Measurements from ENCODE around the gene GLUD1.
"Not testable (repeated sequence)": the region's sequence is repeated elsewhere in the genome, so short reads cannot be mapped to it uniquely, and the experiment has no call there.

Gene GLUD1

DNA sequence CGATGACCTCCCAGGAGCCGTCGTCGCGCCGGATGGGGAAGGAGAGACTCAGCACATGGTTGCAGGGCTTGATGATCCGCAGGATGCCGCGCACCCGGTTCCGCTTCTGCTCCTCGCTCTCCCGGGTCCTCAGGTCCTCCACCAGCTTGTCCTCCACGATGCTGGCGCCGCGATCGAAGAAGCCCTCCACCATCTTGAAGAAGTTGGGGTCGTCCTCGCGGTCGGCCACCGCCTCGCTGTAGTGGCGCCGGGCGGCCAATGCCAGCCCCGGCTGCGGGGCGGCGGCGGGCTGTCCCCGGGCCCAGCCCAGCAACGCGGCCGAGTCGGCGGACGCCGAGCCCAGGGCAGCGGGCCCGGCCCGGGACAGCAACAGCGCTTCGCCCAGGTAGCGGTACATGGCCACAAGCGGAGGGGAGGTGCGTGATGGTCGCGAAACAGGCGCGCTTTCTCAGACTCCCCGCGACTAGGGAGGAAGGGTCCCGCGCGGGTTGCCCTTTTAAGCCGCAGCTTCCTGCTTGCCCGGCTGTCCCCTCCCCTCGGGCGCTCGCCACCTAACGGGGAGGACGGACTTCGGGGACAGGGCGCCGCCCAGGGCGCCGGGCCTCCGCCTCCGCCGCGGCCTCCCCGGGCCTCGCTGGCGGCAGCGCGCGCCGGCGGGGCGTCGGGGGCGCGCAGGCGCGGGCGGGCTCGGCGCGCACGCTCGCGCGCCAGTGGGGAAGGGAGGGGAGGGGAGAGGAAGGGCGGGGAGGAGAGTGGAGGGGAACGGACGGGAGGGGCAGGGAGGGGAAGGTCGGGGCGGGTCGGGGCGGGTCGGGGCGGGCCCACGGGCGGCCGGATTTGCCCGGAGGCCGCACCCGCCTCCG lies at the start of gene GLUD1, which contains the start of gene SHLD2:
TSS of gene GLUD1 (minus strand) at position 471 of the 863 bp plus-strand sequence. CDS start at position 397, 74 bp downstream.
TSS of gene SHLD2 (plus strand) at position 834 of the 863 bp plus-strand sequence. CDS start 56,149 bp downstream, outside the sequence.
- peak; percentile 93 for DNase-seq

DNA sequence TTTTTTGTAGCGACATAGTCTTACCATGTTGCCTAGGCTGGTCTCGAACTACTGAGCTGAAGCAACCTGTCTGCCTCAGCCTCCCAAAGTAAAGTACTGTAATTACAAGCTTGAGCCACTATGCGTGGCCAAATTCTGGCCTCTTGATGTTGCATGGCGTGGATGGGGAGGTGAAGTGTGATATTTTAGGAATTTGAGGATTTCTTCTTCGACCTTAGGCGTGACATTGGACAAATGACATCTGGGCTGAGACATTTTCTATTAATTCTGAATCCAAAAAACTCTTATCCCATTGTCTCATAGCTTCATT lies 48.4 kb upstream of the GLUD1 start:
- DNase-seq = not testable (repeated sequence)

DNA sequence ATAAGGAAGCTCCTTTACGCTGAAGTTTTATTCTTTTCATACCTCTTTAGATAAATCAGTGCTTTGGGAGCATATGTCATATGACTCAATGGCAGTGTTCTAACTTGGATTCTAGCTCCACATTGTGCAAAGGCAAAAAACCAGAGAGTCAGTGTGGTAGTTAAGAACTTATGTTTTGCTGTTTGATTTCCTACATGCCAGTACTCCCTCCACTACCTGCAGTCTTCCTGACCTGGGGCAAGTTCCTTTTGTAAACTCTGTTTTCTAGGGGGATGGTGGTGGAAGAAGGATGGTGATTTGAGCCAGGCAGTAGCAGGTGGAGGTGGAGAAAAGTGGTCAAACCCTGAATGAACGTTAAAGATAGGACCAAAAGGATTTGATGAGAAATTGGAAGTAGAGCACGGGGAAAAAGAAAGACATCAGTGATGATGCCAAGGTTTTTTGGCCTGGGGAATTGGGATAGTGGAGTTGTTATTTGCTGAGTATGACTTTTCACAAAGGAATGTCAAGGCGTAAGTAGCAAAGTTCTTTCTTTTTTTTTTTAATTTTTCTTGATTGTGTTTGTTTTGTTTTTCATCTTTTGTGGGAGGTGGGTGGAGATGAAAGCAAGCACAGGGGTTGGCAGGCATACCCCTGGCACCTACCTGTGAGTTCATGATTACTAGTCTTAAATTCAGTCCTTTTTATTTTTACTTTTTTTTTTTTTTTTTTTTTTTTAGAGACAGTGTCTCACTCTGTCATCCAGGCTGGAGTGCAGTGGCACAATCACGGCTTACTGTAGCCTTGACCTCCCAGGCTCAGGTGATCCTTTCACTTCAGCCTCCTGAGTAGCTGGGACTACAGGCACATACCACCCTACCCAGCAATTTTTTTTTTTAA lies 47.8 kb upstream of the GLUD1 start:
- DNase-seq = not testable (repeated sequence)

DNA sequence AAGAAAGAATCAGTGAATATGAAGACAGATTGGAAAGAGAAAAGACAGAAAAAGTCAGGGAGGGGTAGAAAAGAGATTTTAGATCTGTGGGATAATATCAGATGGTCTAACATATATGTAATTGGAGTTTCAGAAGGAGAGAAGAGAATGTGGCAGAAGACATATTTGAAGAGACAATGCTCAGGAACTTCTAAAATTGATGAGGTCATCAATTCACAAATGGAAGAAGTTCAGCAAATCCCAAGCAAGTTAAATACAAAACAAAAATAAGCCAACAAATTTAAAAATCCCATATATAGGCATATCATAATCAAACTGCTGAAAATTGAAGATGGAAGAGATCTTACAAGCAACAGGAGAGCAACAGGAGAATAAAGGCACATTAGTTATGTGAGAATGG lies 42.8 kb upstream of the GLUD1 start:
- not testable (repeated sequence) for DNase-seq

DNA sequence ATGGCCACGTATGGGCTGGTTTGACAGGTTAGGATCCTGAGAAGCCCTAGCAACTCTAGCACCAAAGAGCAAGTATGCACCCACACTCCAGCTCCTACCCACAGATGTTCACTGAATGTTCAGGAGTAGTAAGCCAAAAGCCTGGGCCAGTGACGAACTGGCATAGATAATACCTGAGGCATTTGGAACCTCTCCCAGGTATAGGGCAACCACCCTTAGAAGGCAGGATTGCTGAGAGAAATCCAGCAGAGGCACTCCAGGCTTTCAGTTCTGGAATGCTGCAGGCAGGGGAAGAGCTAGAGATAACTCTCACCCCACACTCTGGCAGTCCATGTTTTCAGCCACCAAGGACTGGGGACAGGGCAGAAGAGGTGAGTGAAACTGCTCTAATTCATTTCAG lies 39.8 kb upstream of the GLUD1 start:
- DNase-seq = not testable (repeated sequence)

DNA sequence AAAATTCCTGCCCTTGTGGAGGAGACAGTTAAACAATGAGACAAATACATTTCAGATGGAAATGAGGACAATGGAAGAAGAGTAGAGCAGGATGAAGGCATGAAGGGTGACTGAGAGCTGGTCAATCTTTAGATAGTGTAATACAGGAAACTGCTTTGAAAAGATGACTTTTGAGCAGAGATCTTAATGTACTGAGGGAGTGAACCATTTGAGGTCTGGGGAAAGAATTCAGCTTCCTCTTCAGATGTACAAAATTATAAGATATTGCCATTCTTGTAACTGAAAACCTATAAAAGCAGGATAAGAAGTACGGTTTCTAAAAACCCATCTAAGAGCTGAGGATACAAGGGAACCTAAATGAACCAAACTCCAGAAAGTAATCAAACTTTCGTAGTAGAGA lies 39.3 kb upstream of the GLUD1 start:
- not testable (repeated sequence) for DNase-seq

DNA sequence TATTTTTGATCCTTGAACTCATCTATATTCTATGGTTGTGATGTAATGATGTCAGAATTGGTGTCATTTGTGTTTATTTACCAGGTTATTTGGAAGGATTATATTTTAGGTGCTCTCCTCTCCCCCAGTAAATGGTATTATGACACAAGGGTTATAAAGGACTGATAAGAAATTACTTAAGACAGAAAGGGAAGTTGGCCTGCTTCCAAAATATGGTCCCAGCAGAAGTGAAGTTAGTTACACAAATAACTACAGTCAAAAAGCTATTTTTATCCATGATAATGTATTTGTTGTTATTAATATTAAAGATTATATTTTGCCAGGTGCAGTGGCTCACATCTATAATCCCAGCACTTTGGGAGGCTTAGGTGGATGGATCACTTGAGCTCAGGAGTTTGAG lies 37.5 kb upstream of the GLUD1 start:
- DNase-seq = not testable (repeated sequence)

DNA sequence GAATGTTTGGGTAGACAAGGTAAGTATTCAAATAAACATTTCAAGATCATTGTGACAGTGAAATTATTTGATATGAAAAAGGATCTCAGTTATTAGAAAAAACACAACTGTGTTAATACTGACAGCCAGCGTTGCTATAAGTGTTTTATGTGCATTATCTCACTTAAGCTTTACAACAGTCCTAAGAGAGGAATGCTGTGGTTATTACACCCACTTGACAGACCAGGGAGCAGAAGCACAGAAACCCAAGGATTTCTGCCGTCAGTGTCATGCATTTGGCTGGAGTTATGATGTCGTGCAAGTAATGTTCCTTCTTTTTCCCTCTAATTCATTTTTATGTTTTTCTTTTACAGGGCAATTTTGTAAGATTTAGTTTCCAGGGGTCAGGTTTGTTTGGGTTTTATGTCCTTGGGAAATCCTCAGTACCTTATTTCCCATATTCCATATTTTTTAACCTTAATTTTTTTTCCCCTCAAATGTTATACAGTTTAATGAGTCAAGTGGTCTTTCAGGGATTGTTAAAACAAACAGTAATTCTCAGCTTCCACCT lies 33.0 kb upstream of the GLUD1 start:
- not testable (repeated sequence) for DNase-seq

DNA sequence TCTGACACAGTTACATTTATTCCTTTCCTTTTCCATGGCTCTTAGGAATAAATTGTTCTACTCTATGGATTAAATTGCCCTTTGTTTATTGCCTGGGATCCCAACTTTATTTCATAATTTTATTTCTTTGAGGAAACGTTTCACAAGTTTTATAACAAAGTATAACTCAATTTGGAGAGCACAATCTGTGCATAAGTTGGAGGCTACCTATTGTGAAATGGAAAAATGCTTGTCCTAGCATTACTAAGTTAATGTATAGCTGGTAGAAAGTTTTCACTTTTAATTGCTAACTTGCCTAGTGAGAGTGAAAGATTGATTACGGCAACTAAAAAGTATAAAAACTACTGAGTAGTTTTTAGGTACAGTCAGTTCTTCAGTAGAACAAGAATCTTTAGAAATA lies 32.4 kb upstream of the GLUD1 start:
- not testable (repeated sequence) for DNase-seq

DNA sequence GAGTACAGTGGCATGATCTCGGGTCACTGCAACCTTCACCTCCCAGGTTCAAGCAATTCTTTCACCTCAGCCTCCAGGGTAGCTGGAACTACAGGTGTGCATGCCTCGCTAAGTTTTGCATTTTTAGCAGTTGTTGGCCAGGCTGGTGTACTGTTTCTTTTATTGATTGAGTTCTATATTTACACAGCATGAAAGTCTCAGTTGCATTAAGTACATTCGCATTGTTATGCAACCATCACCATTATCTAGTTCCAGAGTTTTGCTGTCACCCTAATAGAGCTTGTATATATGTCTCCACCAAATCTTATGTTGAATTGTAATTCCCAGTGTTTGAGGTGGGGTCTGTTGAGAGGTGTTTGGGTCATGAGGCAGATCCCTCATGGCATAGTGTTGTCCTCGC lies 28.7 kb upstream of the GLUD1 start:
- DNase-seq = not testable (repeated sequence)

DNA sequence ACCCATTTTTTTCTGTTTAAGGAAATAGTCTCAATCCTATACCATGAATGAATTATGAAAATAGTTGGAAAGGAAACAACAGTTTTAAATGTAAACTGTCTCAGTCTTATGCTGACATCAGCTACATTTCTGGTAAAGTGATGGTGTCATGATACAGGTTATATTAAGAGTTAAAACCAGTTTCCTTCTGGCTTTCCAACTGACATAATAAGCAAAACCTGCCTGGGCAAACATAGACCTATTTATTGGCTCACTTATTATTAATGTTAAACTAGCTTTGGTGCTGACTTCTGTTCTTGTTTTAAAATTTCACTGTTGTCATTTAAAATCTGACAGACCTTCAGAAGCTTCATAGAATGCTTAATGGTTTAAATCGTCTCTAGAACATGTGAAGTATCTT lies 24.4 kb upstream of the GLUD1 start:
- DNase-seq = not testable (repeated sequence)

DNA sequence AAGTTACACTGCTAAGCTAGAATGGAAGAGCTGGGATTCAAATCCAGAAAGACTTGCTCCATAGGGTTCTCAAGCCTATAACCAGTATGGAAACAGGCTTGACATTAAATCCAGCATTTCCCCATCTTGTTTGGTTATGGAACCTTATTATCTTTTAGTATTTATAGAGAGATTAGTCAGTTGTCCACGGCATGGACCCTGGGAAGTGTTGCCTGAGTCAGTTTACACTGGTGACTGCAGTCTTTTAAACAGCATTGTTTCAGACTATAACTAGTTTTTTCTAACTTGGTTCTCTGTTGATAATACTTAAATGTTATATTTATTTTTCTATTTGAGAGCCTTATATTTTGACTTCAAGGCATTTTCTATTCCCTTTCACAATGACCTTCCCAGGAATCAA lies 23.5 kb upstream of the GLUD1 start:
- DNase-seq = not testable (repeated sequence)

DNA sequence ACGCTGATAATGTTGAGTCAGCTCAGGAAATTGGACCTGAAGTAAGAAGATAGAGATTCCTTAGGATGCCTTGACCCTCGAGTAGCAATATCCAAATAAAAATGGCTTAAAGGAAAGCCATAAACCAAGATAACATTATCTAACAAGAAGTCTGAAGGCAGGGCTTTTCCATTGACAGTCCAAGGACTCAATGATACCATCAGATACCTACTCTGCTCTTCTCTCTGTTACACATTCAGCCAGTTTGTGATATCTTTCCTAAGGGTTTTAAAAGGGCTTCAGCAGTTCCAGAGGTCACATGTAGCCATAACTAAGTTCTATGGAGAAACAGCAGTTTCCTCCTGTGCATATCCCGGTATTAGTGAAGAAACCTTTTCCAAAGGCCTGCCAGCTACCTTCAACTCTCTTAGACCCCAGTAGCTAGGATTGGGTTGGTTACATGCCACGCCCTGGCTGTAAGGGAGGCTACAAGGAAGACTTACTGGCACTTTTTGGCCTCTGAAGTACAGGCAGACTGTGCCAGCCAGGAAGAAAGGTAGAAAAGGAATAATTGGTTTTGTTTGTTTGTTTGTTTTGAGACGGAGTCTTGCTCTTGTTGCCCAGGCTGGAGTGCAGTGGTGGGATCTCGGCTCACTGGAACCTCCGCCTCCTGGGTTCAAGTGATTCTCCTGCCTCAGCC lies 10.9 kb upstream of the GLUD1 start:
- DNase-seq = no peak

DNA sequence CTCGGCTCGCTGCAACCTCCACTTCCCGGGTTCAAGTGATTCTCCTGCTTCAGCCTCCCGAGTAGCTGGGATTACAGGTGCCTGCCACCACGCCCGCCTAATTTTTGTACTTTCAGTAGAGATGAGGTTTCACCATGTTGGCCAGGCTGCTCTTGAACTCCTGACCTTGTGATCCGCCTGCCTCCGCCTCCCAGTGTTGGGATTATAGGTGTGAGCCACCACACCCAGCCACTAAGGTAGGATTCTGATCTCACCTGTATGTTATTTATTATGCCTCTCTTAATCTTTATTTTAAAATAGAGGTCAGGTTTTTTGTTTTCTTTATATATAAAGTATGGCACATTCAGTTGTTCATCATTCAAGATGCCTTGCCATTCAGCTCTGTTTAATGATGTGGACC lies 10.1 kb upstream of the GLUD1 start:
- not testable (repeated sequence) for DNase-seq

DNA sequence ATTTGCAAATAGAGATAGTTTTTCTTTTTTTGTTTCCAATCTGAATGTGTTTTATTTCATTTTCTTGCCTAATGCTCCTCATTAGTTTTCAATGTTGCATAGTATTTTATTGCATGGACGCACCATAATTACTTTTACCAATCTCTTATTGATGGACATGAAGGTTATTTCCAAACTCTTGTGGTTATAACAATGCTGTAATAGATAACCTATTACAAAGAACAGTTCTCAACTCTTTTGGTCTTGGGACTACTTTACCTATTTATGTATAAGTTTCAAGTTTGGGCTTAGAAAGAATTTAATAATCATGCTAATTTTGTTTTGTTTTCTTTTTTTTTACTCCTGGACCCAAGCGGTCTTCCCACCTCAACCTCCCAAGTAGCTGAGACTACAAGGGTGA lies 7.4 kb upstream of the GLUD1 start:
- no peak for DNase-seq

DNA sequence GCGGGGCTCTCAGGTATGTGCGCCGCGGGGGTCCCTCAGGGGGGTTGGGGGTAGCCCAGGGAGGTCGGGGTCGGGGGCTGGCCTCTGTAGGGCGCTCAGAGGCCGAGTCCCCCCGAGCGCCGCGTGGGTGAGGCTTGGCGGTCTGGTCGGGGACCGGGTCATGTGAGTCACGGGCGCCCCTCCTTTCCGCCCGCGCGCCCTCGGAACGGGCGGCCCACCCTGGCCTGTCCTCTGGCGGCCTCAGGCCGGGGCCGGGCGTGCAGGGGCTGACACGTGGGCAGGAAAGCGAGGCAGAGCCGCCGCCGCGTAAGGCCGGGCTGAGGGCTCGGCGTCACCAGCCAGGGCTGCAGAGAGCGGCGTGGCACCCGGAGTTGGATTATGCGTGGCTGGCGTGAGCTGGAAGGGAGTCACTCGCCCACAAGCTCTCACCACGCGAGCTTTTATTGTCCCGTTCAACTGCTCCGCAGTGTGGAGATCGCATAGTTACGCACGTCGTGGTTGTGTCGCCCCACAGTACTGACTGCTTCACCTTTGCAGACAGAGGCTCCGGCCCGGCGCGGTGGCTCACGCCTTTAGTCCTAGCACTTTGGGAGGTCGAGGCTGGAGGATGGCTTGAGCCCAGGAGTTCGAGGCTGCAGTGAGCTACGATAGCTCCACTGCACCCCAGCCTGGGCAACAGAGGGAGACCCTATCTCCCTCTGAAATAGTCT lies 748 bp upstream of the GLUD1 start:
- peak; percentile 82 for DNase-seq

DNA sequence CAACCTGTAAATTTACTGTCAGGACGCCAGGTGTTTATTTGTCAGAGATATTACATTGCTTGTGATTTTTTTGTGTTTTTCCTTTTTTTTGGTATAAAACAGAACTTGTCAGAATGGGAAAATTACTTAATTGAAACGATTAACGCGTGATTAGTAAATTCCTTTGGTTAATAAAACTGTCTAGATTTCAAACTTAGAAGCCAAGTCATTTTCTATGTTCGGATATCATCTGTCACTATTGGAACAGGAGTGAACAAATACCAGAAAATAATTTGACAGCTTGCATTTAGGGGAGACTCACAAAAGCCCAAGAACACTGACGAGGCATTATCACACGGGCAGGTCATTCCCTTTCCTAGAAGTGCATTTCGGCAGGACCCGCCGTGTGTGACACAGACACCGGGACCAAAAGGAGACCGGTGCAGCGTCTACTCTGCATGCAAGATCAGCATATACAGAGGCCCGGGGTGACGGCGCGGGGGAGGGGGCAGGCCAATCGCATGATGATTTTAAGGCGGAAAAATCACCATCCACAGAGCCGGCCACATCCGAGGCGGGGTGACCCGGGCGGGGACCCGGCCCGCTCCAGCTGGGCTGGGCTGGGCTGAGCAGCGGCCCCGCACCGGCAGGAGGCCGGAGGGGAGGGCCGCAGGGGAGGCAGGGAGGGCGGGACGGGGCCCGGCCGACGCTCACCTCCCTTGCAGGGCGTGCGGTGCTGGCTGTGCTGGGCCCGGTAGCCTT lies 841 bp downstream of the GLUD1 start:
- DNase-seq = peak; percentile 72

DNA sequence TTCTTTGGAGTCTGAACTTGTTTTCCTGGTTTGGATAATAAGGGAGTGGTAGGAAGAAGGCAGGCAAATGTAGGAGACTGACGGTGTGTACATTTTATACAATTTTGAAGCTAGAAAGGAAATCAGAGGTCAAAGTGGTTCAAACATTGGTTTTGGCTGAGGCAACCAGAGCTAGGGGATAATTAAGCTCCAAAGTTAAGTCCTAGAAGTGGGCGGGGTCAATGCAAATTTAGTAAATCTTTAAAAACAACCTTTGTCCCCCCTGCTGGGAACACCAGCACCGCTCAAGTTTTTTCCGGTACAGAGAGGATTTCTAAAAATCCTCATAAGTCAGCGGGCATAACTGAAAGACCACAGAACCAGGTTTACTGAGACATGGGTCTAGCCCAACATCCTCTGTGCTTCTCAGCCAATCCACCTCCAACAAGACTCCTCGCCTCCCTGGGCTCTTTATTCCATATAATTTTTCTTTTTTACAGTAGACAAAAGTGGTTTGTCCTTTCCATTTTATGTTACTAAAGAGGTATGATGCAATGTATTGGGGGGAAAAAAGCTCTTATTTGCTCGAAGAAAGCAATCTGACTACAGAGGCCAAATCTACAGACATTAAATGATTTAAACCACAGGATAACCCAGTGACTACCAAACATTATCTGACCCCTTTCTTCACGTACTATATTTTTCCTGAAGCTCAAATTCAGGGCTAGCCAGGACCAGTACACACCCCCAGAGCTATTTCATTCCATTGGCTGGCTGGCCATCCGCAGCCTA lies 1.6 kb downstream of the GLUD1 start:
- DNase-seq = peak; percentile 57

DNA sequence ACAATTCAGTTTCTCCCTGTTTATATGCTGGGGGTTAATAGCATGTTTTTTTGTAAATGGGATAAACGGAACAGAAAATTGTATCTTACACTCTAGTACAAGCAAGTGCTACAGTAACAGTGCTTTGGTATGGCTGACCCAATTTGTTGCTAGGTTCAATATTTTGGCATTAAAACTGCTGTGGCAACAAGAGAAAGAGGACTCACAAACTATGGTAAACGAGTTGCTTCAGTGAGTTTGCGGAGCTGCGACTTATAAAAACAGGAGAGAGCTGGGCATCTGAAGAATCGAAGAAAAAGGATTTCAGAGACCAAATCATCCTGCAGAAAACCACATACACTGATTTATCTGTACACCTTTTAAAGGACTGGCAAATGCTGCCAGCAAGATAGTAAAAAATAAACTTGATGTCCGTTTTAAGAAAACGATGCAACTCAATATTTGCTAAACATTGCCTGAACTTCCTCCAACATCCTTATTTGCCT lies 2.2 kb downstream of the GLUD1 start:
- peak; percentile 44 for DNase-seq

DNA sequence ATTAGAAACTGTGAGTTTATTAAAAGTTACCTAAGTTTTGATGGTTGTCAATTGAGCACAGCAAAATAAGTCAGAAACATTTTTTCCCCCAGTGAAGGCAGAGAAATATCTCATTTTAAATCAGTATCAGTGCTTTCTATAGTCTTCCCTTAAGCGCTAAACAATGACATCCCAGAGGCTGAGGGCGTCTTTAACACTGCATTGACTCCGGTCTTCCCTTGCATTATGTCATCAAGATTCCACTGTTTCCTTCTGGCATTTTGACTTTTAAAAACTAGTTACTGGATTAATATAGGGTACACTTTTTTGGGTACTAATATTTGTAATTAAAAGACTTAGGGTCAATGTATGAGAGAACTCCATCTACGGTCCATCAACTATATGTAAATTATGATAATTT lies 3.9 kb downstream of the GLUD1 start:
- no peak for DNase-seq

All from CD4-positive, alpha-beta T cell treated with Interleukin-21 for 1 hour (primary cell).